PC-3 (cell line): ENCODE data around the gene CHCHD10.

Experiments
- EZH2 ChIP-seq: fragments of 300-600 bp; sonication (generic); IDR thresholded peaks from one replicate; pipeline ENCODE4 v1.6.1; 2017; ENCODE audit warnings: antibody characterized with exemption, mild to moderate bottlenecking, low read length; ENCODE audit not compliant: unreplicated experiment
- EZH2phosphoT487 ChIP-seq: fragments of 300-600 bp; sonication (generic); IDR thresholded peaks from 2 replicates; pipeline ENCODE4 v1.6.1; 2018; ENCODE audit warnings: mild to moderate bottlenecking, antibody characterized with exemption, low read length, borderline replicate concordance
- TF ChIP-seq, protein P1 (sequence below): fragments of 300-600 bp; sonication (generic); conservative IDR thresholded peaks from 2 replicates; pipeline ENCODE4 v1.5.1; 2017; ENCODE audit warnings: antibody characterized with exemption, low read depth, mild to moderate bottlenecking, low read length

- TF ChIP-seq, protein P1, sequence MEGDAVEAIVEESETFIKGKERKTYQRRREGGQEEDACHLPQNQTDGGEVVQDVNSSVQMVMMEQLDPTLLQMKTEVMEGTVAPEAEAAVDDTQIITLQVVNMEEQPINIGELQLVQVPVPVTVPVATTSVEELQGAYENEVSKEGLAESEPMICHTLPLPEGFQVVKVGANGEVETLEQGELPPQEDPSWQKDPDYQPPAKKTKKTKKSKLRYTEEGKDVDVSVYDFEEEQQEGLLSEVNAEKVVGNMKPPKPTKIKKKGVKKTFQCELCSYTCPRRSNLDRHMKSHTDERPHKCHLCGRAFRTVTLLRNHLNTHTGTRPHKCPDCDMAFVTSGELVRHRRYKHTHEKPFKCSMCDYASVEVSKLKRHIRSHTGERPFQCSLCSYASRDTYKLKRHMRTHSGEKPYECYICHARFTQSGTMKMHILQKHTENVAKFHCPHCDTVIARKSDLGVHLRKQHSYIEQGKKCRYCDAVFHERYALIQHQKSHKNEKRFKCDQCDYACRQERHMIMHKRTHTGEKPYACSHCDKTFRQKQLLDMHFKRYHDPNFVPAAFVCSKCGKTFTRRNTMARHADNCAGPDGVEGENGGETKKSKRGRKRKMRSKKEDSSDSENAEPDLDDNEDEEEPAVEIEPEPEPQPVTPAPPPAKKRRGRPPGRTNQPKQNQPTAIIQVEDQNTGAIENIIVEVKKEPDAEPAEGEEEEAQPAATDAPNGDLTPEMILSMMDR, result no peak
- no peak for TF ChIP-seq EZH2
- TF ChIP-seq EZH2phosphoT487, result no peak
Observed at GRCh38 chr22:23796461-23796860, 28.7 kb upstream of the CHCHD10 start.
